ENCODE measurements around the gene MAML1. TPM values are rescaled to one million over a fixed set of nuclear protein-coding genes. Genes with fewer than 3 reads are reported as not detected.
A peak's percentile ranks its signal among the peaks of the same experiment; 100 is the strongest.

The MAML1 gene
- total RNA-seq, 1 donor from 2014 or later: 26.0 TPM

GRCh38 chr5:179729303-179729702, 3.3 kb upstream of the MAML1 start:
- peaks cover 8% of the 10 kb centered on the region for H3K4me1 Mint-ChIP-seq (ENCODE audit: low read depth, unreplicated experiment)
- Histone ChIP-seq H3K9me3 (ENCODE audit: insufficient read depth, low read depth, low read length) (no peaks in the 10 kb centered on the region), H3K4me2 (ENCODE audit: low read length) (no peak overlapping the region), H4K20me1 (ENCODE audit: insufficient read depth, low read length) (peaks cover 39% of the 10 kb centered on the region), H3K4me1 (ENCODE audit: insufficient read depth, low read length) (peaks cover 4% of the 10 kb centered on the region), H3K9ac (ENCODE audit: low read length) (no peak overlapping the region), H2AFZ (ENCODE audit: low read depth, low read length) (no peak overlapping the region), H3K27ac (ENCODE audit: low read depth, low read length) (no peak overlapping the region), H3K36me3 (ENCODE audit: insufficient read depth, low read length) (peaks cover 52% of the 10 kb centered on the region), H3K79me2 (ENCODE audit: insufficient read depth, low read length) (peaks cover 23% of the 10 kb centered on the region), H3K27me3 (ENCODE audit: insufficient read depth, low read length) (no peaks in the 10 kb centered on the region), H3K4me3 (ENCODE audit: insufficient read depth, low read depth, low read length) (no peak overlapping the region)
- no peak for TF ChIP-seq EZH2 (IDR thresholded peaks at IDR 0.05; ENCODE audit: insufficient read depth, low read length)
- no peak for TF ChIP-seq CTCF (IDR thresholded peaks at IDR 0.05; ENCODE audit: insufficient read depth, low read depth, low read length)
- no peak overlapping the region for H3K4me3 Mint-ChIP-seq (ENCODE audit: unreplicated experiment)
- H3K36me3 Mint-ChIP-seq (ENCODE audit: low read depth, unreplicated experiment): peaks cover 7% of the 10 kb centered on the region
- H3K27ac Mint-ChIP-seq (ENCODE audit: unreplicated experiment): no peak overlapping the region
- DNase-seq (ENCODE audit: low read depth) (no peak), FAIRE-seq (no peak)
- H3K27me3 Mint-ChIP-seq (ENCODE audit: low read depth, unreplicated experiment): no peaks in the 10 kb centered on the region
- H3K9me3 Mint-ChIP-seq (ENCODE audit: unreplicated experiment): no peaks in the 10 kb centered on the region

GRCh38 chr5:179729727-179730126, 2.9 kb upstream of the MAML1 start:
- Mint-ChIP-seq H3K27me3 (ENCODE audit: low read depth, unreplicated experiment) (no peaks in the 10 kb centered on the region), H3K36me3 (ENCODE audit: low read depth, unreplicated experiment) (peaks cover 7% of the 10 kb centered on the region), H3K27ac (ENCODE audit: unreplicated experiment) (no peak overlapping the region), H3K4me3 (ENCODE audit: unreplicated experiment) (no peak overlapping the region), H3K4me1 (ENCODE audit: low read depth, unreplicated experiment) (peaks cover 12% of the 10 kb centered on the region), H3K9me3 (ENCODE audit: unreplicated experiment) (no peaks in the 10 kb centered on the region)
- Histone ChIP-seq H3K9me3 (ENCODE audit: insufficient read depth, low read depth, low read length) (no peaks in the 10 kb centered on the region), H3K9ac (ENCODE audit: low read length) (no peak overlapping the region), H3K4me3 (ENCODE audit: insufficient read depth, low read depth, low read length) (no peak overlapping the region), H3K79me2 (ENCODE audit: insufficient read depth, low read length) (peaks cover 23% of the 10 kb centered on the region), H3K4me1 (ENCODE audit: insufficient read depth, low read length) (peaks cover 5% of the 10 kb centered on the region), H3K27me3 (ENCODE audit: insufficient read depth, low read length) (no peaks in the 10 kb centered on the region), H2AFZ (ENCODE audit: low read depth, low read length) (no peak overlapping the region), H3K4me2 (ENCODE audit: low read length) (no peak overlapping the region), H4K20me1 (ENCODE audit: insufficient read depth, low read length) (peaks cover 39% of the 10 kb centered on the region), H3K36me3 (ENCODE audit: insufficient read depth, low read length) (peaks cover 48% of the 10 kb centered on the region), H3K27ac (ENCODE audit: low read depth, low read length) (no peak overlapping the region)
- TF ChIP-seq EZH2 (IDR thresholded peaks at IDR 0.05; ENCODE audit: insufficient read depth, low read length) (no peak), CTCF (IDR thresholded peaks at IDR 0.05; ENCODE audit: insufficient read depth, low read depth, low read length) (no peak)
- DNase-seq (ENCODE audit: low read depth) (no peak), FAIRE-seq (no peak)

GRCh38 chr5:179730356-179730755, 2.3 kb upstream of the MAML1 start:
- Mint-ChIP-seq H3K27me3 (ENCODE audit: low read depth, unreplicated experiment) (no peaks in the 10 kb centered on the region), H3K4me3 (ENCODE audit: unreplicated experiment) (no peak overlapping the region), H3K27ac (ENCODE audit: unreplicated experiment) (peak overlapping the region; percentile 29), H3K4me1 (ENCODE audit: low read depth, unreplicated experiment) (peaks cover 14% of the 10 kb centered on the region), H3K9me3 (ENCODE audit: unreplicated experiment) (no peaks in the 10 kb centered on the region), H3K36me3 (ENCODE audit: low read depth, unreplicated experiment) (peaks cover 7% of the 10 kb centered on the region)
- DNase-seq (ENCODE audit: low read depth) (no peak), FAIRE-seq (no peak)
- Histone ChIP-seq H3K27me3 (ENCODE audit: insufficient read depth, low read length) (no peaks in the 10 kb centered on the region), H3K27ac (ENCODE audit: low read depth, low read length) (no peak overlapping the region), H3K9ac (ENCODE audit: low read length) (no peak overlapping the region), H3K9me3 (ENCODE audit: insufficient read depth, low read depth, low read length) (no peaks in the 10 kb centered on the region), H3K36me3 (ENCODE audit: insufficient read depth, low read length) (peaks cover 44% of the 10 kb centered on the region), H3K4me2 (ENCODE audit: low read length) (no peak overlapping the region), H2AFZ (ENCODE audit: low read depth, low read length) (no peak overlapping the region), H3K4me3 (ENCODE audit: insufficient read depth, low read depth, low read length) (no peak overlapping the region), H3K4me1 (ENCODE audit: insufficient read depth, low read length) (peaks cover 5% of the 10 kb centered on the region), H4K20me1 (ENCODE audit: insufficient read depth, low read length) (peaks cover 37% of the 10 kb centered on the region), H3K79me2 (ENCODE audit: insufficient read depth, low read length) (peaks cover 27% of the 10 kb centered on the region)
- TF ChIP-seq CTCF (IDR thresholded peaks at IDR 0.05; ENCODE audit: insufficient read depth, low read depth, low read length): no peak
- TF ChIP-seq EZH2 (IDR thresholded peaks at IDR 0.05; ENCODE audit: insufficient read depth, low read length): no peak

Data from astrocyte (in vitro differentiated cells and primary cell).